Transverse colon (tissue), 4 donors: ENCODE results near the gene BTBD1. TPM values are rescaled to one million over a fixed set of nuclear protein-coding genes. Genes with fewer than 3 reads are reported as not detected.

Source experiments
- DNase-seq: peaks from one replicate; pipeline ENCODE4 v3.0.0-alpha.2; 2019
- H3K27ac ChIP-seq, 4 donors: fragments of 200-600 bp; sonication (generic); 2 replicates each; pipeline ENCODE4 v1.5.1; 2016 to 2018; ENCODE audit warnings: inconsistent platforms in 4 of 4
- H3K27me3 ChIP-seq: fragments of 200-600 bp; sonication (generic); 2 replicates; pipeline ENCODE4 v1.5.1; 2017; ENCODE audit warnings: inconsistent platforms
- H3K36me3 ChIP-seq, 4 donors: fragments of 200-600 bp; sonication (generic); 2 replicates each; pipeline ENCODE4 v1.5.1; 2017 to 2019; ENCODE audit warnings: inconsistent platforms in 4 of 4
- H3K4me1 ChIP-seq, 4 donors: fragments of 200-600 bp; sonication (generic); 2 replicates each; pipeline ENCODE4 v1.5.1; 2017 to 2020; ENCODE audit warnings: inconsistent platforms in 4 of 4
- H3K4me3 ChIP-seq, 4 donors: fragments of 200-600 bp; sonication (generic); 1 replicate in 1 of 4; 2 replicates in 3 of 4; pipeline versions ENCODE4 v1.5.1 to v1.6.1; 2017 to 2019; ENCODE audit warnings: inconsistent platforms in 4 of 4
- H3K9me3 ChIP-seq, 2 donors: fragments of 200-600 bp; sonication (generic); 2 replicates each; pipeline ENCODE4 v1.5.1; 2017 to 2019; ENCODE audit warnings: inconsistent platforms in 2 of 2
- CTCF ChIP-seq, 5 experiments: fragments of 200-600 bp in 3 of 5; fragments of 450-650 bp in 2 of 5; sonication (generic) in 3 of 5; IDR thresholded peaks; 1 replicate in 2 of 5; 2 replicates in 3 of 5; pipeline ENCODE4 v1.5.1; 2016 to 2017; ENCODE audit warnings: antibody characterized with exemption in 5 of 5, inconsistent platforms in 3 of 5, mild to moderate bottlenecking in 2 of 5, moderate library complexity in 1 of 5
- EP300 ChIP-seq: sonication (generic); formaldehyde crosslinking; IDR thresholded peaks from one replicate; pipeline ENCODE4 v1.6.1; 2017; ENCODE audit warnings: antibody characterized with exemption, low read depth
- POLR2A ChIP-seq: fragments of 450-650 bp; IDR thresholded peaks from one replicate; pipeline ENCODE4 v1.6.1; 2016; ENCODE audit warnings: antibody characterized with exemption, mild to moderate bottlenecking, moderate library complexity
- POLR2AphosphoS5 ChIP-seq, 3 donors: sonication (generic); formaldehyde crosslinking; IDR thresholded peaks; one replicate each; pipeline ENCODE4 v1.6.1; 2016; ENCODE audit warnings: antibody characterized with exemption in 3 of 3
- WGBS, 2 donors: methylation state at CpG; one replicate each; pipeline ENCODE4 v1.1.5; 2018; ENCODE audit warnings: low coverage in 1 of 2; 5-methylcytosine and 5-hydroxymethylcytosine counted together
- in situ Hi-C, 4 donors: fragments of 200-750 bp; cut with MboI; loops; one replicate each; pipeline versions ENCODE4 v1.15.0 to v1.15.1; 2017; ENCODE audit warnings: low sequenced_read_pairs in 3 of 4, low pct_ligation_motif_present in 1 of 4, low pct_unique_long_range_greater_than_20kb in 1 of 4
- intact Hi-C: fragments of 100-400 bp; cut with DNase I; formaldehyde crosslinking; loops from one replicate; pipeline ENCODE4 v1.15.1; 2023; ENCODE audit warnings: low total_unique reads
- total RNA-seq, 4 donors: library from RNA; depleted of rRNA; stranded (reverse); fragments of >200 nt; gene quantifications; one replicate each; pipeline ENCODE4 v1.1.0, GENCODE V29; 2016

Gene BTBD1
- total RNA-seq, 4 donors from 2014 or later, result 65.7 to 96.1 (median 74.1) TPM

- intact Hi-C loops (no loop called here), in situ Hi-C loops (no loop called here)
- Histone ChIP-seq H3K4me3 (no peak overlapping the region), H3K27ac (no peak overlapping the region), H3K9me3 (no peaks in the 10 kb centered on the region), H3K27me3 (peaks cover 49% of the 10 kb centered on the region), H3K36me3 (no peaks in the 10 kb centered on the region), H3K4me1 (peaks cover 0 to 14% (median 3%) of the 10 kb centered on the region in 4 donors)
- DNase-seq, result no peak
- TF ChIP-seq CTCF (IDR thresholded peaks at IDR 0.05) (no peak), POLR2AphosphoS5 (IDR thresholded peaks at IDR 0.05) (no peak), POLR2A (no peak), EP300 (no peak)
- WGBS, 2 donors, result 85% methylated on average over 3 of the region's 3 CpGs; no CpG with 5 or more reads in 1 of the 2 donors
Measured at GRCh38 chr15:83110381-83110780, 43.3 kb upstream of the BTBD1 start.

GRCh38 chr15:83109532-83109931 is 42.5 kb upstream of the BTBD1 start:
- H3K27ac ChIP-seq, result peak overlapping the region in 1 of 4 donors; percentile 46
- peaks cover 49% of the 10 kb centered on the region for H3K27me3 ChIP-seq
- no peak overlapping the region for H3K4me3 ChIP-seq
- no peak for TF ChIP-seq EP300
- no peak for TF ChIP-seq POLR2A
- no peak for TF ChIP-seq POLR2AphosphoS5 (IDR thresholded peaks at IDR 0.05)
- TF ChIP-seq CTCF (IDR thresholded peaks at IDR 0.05), result no peak
- H3K4me1 ChIP-seq, result peaks cover 0 to 14% (median 3%) of the 10 kb centered on the region in 4 donors
- intact Hi-C loops (no loop called here), in situ Hi-C loops (no loop called here)
- DNase-seq, result no peak
- H3K36me3 ChIP-seq, result no peaks in the 10 kb centered on the region
- 38 to 89% methylated on average over 1 to 12 of the region's 12 CpGs for WGBS, 2 donors
- no peaks in the 10 kb centered on the region for H3K9me3 ChIP-seq

- 46 to 52% methylated on average over 6 to 21 of the region's 21 CpGs for WGBS, 2 donors
- Histone ChIP-seq H3K9me3 (no peaks in the 10 kb centered on the region), H3K36me3 (no peaks in the 10 kb centered on the region), H3K27ac (peak overlapping the region; percentile 52 to 66 (median 56)), H3K4me3 (peak overlapping the region in 1 of 4 donors; percentile 48), H3K4me1 (peaks cover 0 to 14% (median 3%) of the 10 kb centered on the region in 4 donors), H3K27me3 (peaks cover 49% of the 10 kb centered on the region)
- intact Hi-C loops, result no loop called here
- DNase-seq, result peak; percentile 41
- no peak for TF ChIP-seq EP300
- TF ChIP-seq POLR2AphosphoS5 (IDR thresholded peaks at IDR 0.05), result peak in 2 of 3 donors; percentile 17 to 22
- TF ChIP-seq CTCF (IDR thresholded peaks at IDR 0.05), result no peak
- peak; percentile 48 for TF ChIP-seq POLR2A
- in situ Hi-C loops, result no loop called here
Measured at GRCh38 chr15:83108266-83109219, 41.5 kb upstream of the BTBD1 start.

GRCh38 chr15:83107841-83108181 is 40.8 kb upstream of the BTBD1 start:
- intact Hi-C loops (no loop called here), in situ Hi-C loops (no loop called here)
- Histone ChIP-seq H3K27me3 (peaks cover 55% of the 10 kb centered on the region), H3K9me3 (no peaks in the 10 kb centered on the region), H3K4me3 (peak overlapping the region; percentile 15 to 48 (median 37)), H3K27ac (peak overlapping the region; percentile 52 to 66 (median 56)), H3K4me1 (peaks cover 0 to 14% (median 3%) of the 10 kb centered on the region in 4 donors), H3K36me3 (no peaks in the 10 kb centered on the region)
- no peak for DNase-seq
- WGBS, 2 donors, result 34% methylated on average over 23 of the region's 30 CpGs; no CpG with 5 or more reads in 1 of the 2 donors
- no peak for TF ChIP-seq POLR2A
- no peak for TF ChIP-seq EP300
- no peak for TF ChIP-seq CTCF (IDR thresholded peaks at IDR 0.05)
